Gastroesophageal sphincter (tissue), 4 donors: ENCODE measurements around the gene BLOC1S1. TPM values are rescaled to one million over a fixed set of nuclear protein-coding genes. Genes with fewer than 3 reads are reported as not detected.

Experiments
- ATAC-seq: fragments of 150-250 bp; one replicate; pipeline ENCODE4 v1.9.1; 2016; ENCODE audit warnings: mild to moderate bottlenecking, moderate library complexity
- H3K27ac ChIP-seq, 4 donors: fragments of 200-600 bp; sonication (generic) in 3 of 4; 1 replicate in 3 of 4; 2 replicates in 1 of 4; pipeline ENCODE4 v1.5.1; 2016 to 2019
- H3K27me3 ChIP-seq: fragments of 200-600 bp; sonication (generic); one replicate; pipeline ENCODE4 v1.5.1; 2019
- H3K36me3 ChIP-seq, 2 donors: fragments of 200-600 bp; sonication (generic); one replicate each; pipeline ENCODE4 v1.5.1; 2019; ENCODE audit warnings: control low read depth in 1 of 2
- H3K4me1 ChIP-seq, 3 donors: fragments of 200-600 bp; sonication (generic); 1 replicate in 2 of 3; 2 replicates in 1 of 3; pipeline ENCODE4 v1.5.1; 2016 to 2019; ENCODE audit warnings: control low read depth in 2 of 3
- H3K4me3 ChIP-seq, 2 donors: fragments of 200-600 bp; sonication (generic); one replicate each; pipeline ENCODE4 v1.5.1; 2019; ENCODE audit warnings: mild to moderate bottlenecking in 1 of 2, moderate library complexity in 1 of 2
- H3K9me3 ChIP-seq, 3 donors: fragments of 200-600 bp; sonication (generic); one replicate each; pipeline ENCODE4 v1.5.1; 2017 to 2019; ENCODE audit warnings: control low read depth in 2 of 3
- EP300 ChIP-seq: sonication (generic); formaldehyde crosslinking; IDR thresholded peaks from one replicate; pipeline ENCODE4 v1.6.1; 2017; ENCODE audit warnings: antibody characterized with exemption, mild to moderate bottlenecking
- POLR2A ChIP-seq, 2 donors: fragments of 450-650 bp; IDR thresholded peaks; one replicate each; pipeline ENCODE4 v1.6.1; 2017; ENCODE audit warnings: antibody characterized with exemption in 2 of 2, mild to moderate bottlenecking in 2 of 2, moderate library complexity in 1 of 2
- POLR2AphosphoS5 ChIP-seq: sonication (generic); formaldehyde crosslinking; IDR thresholded peaks from one replicate; pipeline ENCODE4 v1.6.1; 2017; ENCODE audit warnings: antibody characterized with exemption
- WGBS, 2 donors: methylation state at CpG; one replicate each; pipeline ENCODE4 v1.1.5; 2018; ENCODE audit warnings: low coverage in 1 of 2; 5-methylcytosine and 5-hydroxymethylcytosine counted together
- total RNA-seq, 4 donors: library from RNA; depleted of rRNA; stranded (reverse); fragments of >200 nt; gene quantifications; one replicate each; pipeline ENCODE4 v1.1.0, GENCODE V29; 2016
- TF ChIP-seq, protein P1 (sequence below), 4 experiments: fragments of 200-600 bp in 2 of 4; fragments of 450-650 bp in 2 of 4; sonication (generic) in 1 of 4; IDR thresholded peaks; one replicate each; pipeline ENCODE4 v1.5.1; 2017 to 2019; ENCODE audit warnings: antibody characterized with exemption in 4 of 4, mild to moderate bottlenecking in 2 of 4, moderate library complexity in 2 of 4

BLOC1S1 gene
- total RNA-seq, 4 donors from 2014 or later, result 187 to 214 (median 196) TPM

DNA sequence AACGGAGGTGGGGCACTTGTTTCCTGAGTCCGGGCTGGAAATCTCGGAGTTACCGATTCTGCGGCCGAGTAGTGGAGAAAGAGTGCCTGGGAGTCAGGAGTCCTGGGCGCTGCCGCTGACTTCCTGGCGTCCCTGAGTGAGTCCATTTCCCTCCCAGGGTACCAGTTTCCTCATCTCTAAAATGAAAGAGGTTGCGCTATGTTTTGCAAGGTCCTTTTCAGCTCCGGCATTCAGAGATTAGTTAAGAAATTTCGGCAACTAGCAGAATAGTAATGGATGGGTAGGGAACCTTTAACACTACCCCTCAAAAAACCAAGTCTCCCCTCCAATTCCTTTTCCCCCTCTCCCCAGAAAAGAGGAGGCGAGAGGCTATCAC, 724 bp downstream of the BLOC1S1 start:
- 3 to 43% methylated on average over 1 to 12 of the region's 13 CpGs for WGBS, 2 donors
- Histone ChIP-seq H3K36me3 (no peaks in the 10 kb centered on the region), H3K4me1 (peaks cover 18 to 92% (median 66%) of the 10 kb centered on the region in 3 donors), H3K27me3 (no peaks in the 10 kb centered on the region), H3K4me3 (peak overlapping the region; percentile 43 to 77), H3K9me3 (no peaks in the 10 kb centered on the region), H3K27ac (peak overlapping the region; percentile 84 to 98 (median 97))
- peak; percentile 17 for ATAC-seq
- TF ChIP-seq EP300 (no peak), POLR2A (IDR thresholded peaks at IDR 0.05) (peak in 1 of 2 donors; percentile 32), POLR2AphosphoS5 (no peak)
- TF ChIP-seq, protein P1, sequence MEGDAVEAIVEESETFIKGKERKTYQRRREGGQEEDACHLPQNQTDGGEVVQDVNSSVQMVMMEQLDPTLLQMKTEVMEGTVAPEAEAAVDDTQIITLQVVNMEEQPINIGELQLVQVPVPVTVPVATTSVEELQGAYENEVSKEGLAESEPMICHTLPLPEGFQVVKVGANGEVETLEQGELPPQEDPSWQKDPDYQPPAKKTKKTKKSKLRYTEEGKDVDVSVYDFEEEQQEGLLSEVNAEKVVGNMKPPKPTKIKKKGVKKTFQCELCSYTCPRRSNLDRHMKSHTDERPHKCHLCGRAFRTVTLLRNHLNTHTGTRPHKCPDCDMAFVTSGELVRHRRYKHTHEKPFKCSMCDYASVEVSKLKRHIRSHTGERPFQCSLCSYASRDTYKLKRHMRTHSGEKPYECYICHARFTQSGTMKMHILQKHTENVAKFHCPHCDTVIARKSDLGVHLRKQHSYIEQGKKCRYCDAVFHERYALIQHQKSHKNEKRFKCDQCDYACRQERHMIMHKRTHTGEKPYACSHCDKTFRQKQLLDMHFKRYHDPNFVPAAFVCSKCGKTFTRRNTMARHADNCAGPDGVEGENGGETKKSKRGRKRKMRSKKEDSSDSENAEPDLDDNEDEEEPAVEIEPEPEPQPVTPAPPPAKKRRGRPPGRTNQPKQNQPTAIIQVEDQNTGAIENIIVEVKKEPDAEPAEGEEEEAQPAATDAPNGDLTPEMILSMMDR (IDR thresholded peaks at IDR 0.05), result no peak

DNA sequence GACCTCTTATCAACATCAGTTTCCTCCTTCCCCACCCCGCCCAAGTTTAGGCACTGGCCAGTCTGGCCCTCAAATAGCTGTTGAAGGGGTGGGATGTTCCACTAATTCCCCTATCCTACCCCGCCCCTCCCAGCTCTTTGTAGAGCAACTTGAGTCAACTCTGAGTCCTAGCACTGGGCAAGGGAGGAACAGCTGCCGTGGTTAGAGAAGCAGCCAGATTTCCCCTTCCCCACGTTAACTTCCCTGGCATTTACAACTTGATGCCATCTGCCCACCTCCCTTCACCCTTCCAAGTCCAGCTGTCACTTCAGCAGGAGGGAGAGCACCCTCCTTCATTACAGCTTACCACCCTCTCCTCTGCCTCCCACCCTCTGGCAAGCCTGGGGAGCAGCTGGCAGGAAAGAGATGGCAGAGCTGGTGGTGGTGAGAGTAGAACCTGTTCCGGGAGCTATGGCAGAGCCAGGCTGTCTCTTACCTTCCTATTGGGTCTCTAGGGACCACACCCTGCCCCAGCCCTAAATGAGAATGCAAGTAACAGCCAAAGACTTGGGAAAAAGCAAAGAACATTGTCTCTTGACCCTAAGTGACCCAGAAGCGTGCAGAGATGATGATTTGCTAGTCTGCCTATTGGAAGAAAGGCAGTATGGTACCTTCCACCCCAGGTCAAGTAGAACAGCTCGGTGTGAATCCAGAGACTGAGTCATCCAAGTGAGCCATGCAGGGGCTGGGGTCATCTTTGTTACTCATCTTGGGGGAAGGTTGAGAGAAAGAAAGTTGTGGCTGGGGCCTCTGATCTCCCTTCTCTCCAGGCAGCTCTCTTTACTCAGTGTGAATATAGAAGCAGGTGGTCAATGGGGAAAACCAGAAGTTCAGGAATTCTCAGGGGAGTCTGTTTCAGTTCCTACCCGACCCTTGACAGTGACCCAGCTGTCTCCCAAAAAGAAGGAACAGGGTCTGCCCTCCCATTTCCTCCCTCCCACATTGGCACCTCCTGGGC, 1.5 kb downstream of the BLOC1S1 start:
- no peak for ATAC-seq
- Histone ChIP-seq H3K4me1 (peaks cover 18 to 92% (median 64%) of the 10 kb centered on the region in 3 donors), H3K27me3 (no peaks in the 10 kb centered on the region), H3K9me3 (no peaks in the 10 kb centered on the region), H3K36me3 (no peaks in the 10 kb centered on the region), H3K4me3 (peak overlapping the region; percentile 43 to 77), H3K27ac (peak overlapping the region; percentile 84 to 98 (median 97))
- TF ChIP-seq, protein P1 (IDR thresholded peaks at IDR 0.05), result no peak
- TF ChIP-seq POLR2AphosphoS5, result peak; percentile 31
- 30 to 50% methylated on average over 1 to 7 of the region's 8 CpGs for WGBS, 2 donors

DNA sequence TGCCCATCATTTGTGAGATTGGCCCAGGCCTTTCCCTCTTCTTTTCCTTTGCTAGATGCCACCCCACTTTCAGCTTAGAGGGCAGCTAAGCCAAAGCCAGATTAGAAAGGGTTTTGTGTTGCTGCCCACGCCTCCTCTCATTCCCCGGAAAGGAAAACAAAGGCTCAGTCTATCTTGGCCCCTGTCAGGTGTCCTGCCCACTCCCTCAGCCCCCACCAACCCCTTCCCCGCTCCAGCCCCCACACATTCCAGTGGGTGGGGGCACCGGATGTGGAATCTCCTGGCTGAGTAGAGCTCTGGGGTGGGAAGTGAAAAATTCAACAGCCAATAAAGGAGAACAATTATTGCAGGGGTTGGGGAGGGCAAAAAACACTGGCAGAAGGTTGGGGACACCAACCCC, 2.2 kb downstream of the BLOC1S1 start:
- ATAC-seq, result no peak
- Histone ChIP-seq H3K4me1 (peaks cover 18 to 92% (median 60%) of the 10 kb centered on the region in 3 donors), H3K4me3 (peak overlapping the region in 1 of 2 donors; percentile 77), H3K27ac (peak overlapping the region; percentile 84 to 98 (median 97)), H3K27me3 (no peaks in the 10 kb centered on the region), H3K9me3 (no peaks in the 10 kb centered on the region), H3K36me3 (no peaks in the 10 kb centered on the region)
- TF ChIP-seq EP300 (no peak), POLR2AphosphoS5 (no peak)
- TF ChIP-seq, protein P1 (IDR thresholded peaks at IDR 0.05), result no peak
- 30% methylated on average over 2 of the region's 4 CpGs; no CpG with 5 or more reads in 1 of the 2 donors for WGBS, 2 donors

DNA sequence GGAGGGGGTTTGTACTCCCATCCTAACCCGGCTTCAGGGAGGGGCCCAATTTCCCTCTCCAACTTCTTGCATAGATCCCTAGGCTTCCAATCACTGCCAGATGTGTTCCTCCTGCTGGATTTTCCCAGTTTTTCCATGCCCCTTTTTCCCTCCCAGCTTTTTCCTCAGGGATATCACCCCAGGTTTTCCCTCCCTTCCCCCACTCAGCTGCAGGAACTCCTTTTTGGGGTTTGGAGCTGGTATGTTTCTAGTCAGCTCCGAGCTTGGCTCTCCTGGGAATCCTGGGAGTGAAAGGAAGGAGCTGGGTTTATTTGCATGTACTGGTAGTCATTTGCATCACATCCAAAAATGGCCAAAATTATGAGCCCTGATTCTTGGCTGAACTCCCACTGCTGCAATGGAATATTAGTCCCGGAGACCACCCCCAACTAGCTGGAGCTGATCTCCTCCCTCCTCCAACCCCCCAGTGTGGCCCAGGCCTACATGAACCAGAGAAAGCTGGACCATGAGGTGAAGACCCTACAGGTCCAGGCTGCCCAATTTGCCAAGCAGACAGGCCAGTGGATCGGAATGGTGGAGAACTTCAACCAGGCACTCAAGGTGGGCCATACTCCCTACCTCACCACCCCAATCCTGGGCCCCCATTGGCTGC, 2.9 kb downstream of the BLOC1S1 start:
- no peak for ATAC-seq
- Histone ChIP-seq H3K4me3 (no peak overlapping the region), H3K27ac (peak overlapping the region; percentile 84 to 98 (median 97)), H3K4me1 (peaks cover 18 to 92% (median 63%) of the 10 kb centered on the region in 3 donors), H3K9me3 (no peaks in the 10 kb centered on the region), H3K27me3 (no peaks in the 10 kb centered on the region), H3K36me3 (peaks cover 0 to 2% of the 10 kb centered on the region in 2 donors)
- WGBS, 2 donors, result 20 to 36% methylated on average over 1 to 2 of the region's 4 CpGs
- TF ChIP-seq, protein P1 (IDR thresholded peaks at IDR 0.05), result no peak
- no peak for TF ChIP-seq POLR2AphosphoS5
- no peak for TF ChIP-seq EP300
- no peak for TF ChIP-seq POLR2A (IDR thresholded peaks at IDR 0.05)
